GM18519 (cell line): ENCODE measurements around the gene MED8.

ENCODE experiments used
- ATAC-seq: cut with Tn5 transposase; IDR thresholded peaks from one replicate; pipeline ENCODE4 v1.9.1; 2021; ENCODE audit warnings: mild to moderate bottlenecking, moderate library complexity; ENCODE audit not compliant: unreplicated experiment, low FRiP score

The MED8 gene

DNA sequence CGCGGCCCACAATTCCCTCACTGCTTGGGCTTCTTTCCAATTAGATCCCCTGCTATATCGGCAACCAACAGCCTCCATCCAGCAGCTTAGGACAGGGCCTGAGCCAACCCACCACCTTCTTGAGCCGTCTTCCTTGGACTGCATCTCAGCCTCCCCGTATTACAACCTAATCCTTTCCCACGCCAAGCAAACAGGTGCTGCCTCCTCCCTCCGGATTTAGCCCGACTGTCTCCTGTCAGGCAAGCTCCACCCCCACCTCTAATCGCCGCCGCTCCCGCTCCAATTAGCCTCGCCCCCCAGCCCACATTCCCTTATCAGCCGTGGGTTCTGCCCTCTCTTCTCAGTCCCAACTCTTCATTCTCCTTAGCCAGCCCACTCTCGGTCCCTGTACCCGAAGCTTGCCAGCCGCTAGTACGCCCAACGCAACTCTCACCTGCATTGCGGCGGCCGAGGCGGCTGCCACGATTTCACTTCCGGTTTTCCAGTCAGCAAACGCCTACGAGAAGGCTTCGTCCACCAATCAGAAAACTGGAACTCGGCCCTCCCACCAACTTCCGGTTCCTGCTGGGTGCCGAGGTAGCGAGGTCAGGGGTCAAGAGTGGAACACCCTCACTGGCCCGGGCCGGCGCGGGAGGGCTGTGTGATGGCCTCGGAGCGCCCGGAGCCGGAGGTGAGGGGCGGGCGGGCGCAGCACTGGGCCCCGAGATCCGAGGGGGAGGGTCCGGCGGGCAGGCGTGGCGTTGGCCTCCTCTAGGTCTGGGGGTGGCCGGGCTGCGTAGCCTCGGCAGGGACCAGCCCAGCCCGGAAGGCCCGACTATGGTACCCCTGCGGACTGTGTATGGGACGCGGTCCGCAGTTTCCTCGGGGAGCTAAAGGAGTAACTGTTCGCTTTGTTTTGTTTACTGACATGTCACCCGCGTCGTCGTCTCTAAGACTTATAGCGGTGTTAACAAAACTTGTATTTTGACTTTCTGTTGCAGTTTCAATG is at the start of gene MED8, which contains the start of gene SZT2:
MED8 (minus strand) TSS at position 475 of the 988 bp plus-strand sequence; CDS start at position 439, 36 bp downstream.
SZT2 (plus strand) TSS at position 574 of the 988 bp plus-strand sequence; CDS start at position 644, 70 bp downstream.
- peak; percentile 67 for ATAC-seq

DNA sequence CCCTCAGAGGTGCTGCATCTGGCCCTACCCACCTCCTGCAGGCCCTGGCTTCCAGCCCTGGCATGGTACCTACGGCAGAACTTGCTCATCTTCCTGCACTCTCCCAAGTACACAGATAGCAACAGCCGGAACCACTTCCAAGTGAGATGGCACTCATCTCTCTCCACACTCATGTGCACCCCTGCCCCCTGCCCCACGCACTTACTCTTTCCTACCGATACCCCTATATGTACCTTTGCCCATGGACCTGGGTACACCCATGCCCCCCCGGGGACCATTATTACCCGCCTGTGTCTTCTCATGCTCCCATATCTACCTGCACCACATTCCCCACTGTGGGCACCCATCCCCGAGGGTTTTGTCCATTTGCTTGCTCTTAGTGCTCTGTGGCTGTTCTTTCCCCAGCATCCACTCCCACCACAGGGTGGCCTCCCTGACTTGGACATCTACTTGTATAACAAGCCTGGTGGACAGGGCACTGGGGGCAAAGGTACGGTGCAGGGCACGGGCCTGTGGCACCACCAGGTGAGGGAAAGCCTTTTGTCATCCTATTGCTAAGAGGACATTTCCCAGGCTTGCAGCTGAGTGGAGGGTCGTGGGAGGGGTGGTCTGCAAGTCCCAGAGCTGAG is 49.5 kb upstream of the MED8 start:
- ATAC-seq, result no peak

- no peak for ATAC-seq
Measured at GRCh38 chr1:43438576-43438952, 49.0 kb upstream of the MED8 start.

DNA sequence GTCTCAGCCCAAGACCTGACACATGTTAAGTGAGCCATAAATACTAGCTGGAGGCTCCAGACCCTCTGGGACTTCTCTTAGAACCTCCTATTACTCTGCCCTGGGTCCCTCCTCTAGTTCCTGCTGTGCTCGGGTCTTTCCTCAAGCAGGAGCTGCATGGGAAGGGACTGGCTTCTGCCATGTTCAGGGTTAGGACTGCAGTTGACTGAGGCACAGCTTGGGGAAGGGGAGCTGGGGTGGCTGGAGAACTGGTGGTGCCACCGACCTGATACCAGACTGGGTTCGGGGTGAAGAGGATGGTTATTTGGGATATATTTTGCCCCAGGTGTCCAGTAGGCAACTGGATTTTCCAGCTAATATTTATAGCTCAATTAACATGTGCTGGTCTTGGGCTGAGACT is 48.4 kb upstream of the MED8 start:
- no peak for ATAC-seq

DNA sequence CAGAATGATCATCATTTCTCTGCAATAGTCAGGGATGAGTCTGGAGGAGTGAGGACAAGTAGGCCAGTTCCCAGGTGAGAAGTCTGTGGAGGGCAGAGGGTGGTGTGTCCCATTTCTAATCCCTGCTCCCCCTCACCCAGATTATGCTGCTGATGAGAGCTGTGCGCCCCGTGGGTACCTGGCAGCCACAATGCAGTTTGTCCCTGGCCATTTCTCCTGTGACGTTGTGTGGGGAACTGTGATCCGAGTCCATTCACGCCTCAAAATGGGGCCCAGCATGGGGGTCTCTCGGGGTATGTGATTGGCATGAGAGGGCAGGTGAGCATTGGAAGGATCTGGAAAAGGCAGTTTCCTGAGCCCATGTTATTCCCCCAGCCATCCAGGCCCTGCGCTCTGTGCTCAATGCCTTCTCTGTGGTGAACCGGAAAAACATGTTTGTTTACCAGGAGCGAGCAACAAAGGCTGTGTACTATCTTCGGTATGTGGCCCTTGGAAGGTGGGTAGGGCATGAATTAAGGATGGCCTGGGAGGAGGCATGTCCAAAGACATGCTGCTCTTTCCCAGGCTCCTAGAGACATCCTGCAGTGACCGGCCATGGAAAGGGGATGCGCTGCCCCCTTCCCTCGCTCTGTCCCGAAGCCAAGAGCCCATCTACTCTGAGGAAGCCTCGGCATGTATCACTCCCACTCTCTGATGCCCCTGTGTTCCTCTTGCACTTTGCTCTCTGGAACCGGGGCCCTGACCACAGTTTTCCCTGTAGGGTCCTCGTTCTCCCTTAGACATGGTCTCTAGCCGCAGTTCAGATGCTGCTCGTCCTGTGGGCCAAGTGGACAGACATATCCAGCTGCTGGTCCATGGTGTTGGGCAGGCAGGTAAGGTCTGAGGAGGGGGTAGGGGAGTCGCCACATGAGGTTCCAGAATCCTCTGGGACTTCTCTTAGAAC is 47.7 kb upstream of the MED8 start:
- ATAC-seq, result no peak

DNA sequence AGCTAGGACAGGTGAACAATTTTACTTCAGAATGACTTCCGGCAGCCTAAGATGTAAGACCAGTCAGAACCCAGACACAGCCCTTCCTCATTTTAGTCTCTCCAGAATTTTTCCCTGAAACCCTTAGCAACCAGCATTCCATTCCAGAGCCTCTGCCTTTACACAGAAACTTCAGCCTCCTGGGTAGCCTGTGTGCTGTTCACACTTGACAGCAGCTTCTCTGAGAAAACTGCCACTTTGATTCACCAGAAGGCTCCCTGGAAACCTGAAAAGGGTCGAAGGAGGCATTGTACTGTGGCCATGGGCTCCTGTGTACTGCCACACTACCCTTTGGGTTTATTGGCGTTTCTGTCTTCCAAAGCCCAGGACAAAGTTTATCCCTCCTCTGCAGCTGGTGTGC is 46.8 kb upstream of the MED8 start:
- no peak for ATAC-seq

- ATAC-seq, result no peak
Measured at GRCh38 chr1:43435146-43436145, 45.8 kb upstream of the MED8 start.

DNA sequence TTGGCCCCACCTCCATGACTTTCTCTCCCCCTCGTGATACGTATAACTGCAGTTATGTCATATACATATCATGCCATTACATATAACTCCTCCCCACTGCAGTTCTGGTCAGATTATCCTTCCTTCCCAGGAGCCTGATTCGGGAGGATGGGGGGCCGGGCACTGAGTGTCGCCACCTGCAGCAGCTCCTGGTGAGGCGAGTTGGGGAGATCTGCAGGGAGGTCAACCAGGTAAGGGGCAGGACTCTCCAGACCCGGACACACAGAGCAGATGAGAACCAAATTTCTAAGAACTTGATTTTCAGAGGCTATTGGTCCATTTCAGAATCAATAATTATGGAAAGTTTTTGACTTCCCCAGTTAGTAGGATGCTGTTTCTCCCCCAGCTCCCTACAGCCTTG is 44.7 kb upstream of the MED8 start:
- no peak for ATAC-seq

GRCh38 chr1:43432907-43433306 is 43.3 kb upstream of the MED8 start:
- ATAC-seq, result no peak

GRCh38 chr1:43432171-43432860 is 42.7 kb upstream of the MED8 start:
- ATAC-seq, result no peak

DNA sequence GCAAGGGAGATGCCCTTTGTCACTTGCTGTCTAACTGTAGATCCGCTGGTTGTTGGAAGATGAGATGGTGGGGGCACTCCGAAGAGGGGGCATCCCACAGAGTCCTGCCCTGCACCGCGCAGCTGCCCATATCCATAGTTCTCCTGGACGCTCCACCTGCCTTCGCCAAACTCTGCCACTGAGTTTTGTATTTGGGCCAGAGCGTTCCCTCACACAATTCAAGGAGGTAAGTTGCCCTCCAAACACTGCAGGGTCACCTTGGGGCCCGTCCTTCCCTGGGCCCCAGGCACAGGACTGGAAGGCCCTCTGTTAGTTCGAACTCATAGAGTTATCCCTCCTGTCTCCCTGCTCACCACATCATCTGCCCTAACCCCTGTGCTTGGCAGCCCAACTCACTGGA is 42.1 kb upstream of the MED8 start:
- no peak for ATAC-seq

- ATAC-seq, result no peak
Measured at GRCh38 chr1:43430831-43431230, 41.2 kb upstream of the MED8 start.

- ATAC-seq, result no peak
Measured at GRCh38 chr1:43427941-43428340, 38.3 kb upstream of the MED8 start.

DNA sequence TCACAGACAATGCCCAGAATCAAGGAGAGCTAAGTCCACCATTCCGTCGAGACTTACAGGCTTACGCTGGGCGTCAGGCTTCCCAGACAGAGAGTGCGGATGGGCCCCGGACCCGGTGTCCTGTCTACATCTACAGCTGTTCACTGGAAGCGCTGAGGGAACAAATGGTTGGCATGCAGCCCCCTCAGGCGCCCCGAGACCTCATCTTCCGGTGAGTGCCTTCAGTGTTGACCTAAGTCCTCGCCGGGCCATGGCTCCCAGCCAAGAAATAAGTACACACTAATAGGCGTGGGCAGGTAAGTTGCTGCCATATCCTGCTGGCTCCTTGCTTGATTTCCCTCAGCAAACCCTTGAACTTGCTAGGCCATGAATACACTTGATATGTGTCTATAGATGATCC is 37.9 kb upstream of the MED8 start:
- no peak for ATAC-seq

- ATAC-seq, result no peak
Measured at GRCh38 chr1:43426221-43426620, 36.6 kb upstream of the MED8 start.

DNA sequence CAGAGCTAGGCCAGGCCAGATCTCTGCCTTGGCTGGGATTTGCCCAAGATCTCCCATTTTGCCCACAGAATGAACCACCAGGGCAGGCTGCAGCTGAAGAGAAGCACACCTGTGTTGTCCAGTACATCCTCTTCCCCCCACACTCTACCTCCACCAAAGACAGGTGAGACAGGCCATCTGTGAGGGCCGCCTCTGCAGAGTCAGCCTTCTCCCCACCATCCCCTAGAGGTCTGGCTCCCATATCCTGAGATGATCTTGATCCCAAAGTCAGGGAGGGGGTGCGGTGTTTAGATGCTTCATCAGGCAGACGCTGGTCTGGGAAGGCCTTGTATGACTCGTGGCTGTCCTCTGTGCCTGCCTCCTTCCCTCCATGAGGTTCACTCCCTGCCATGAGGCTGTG is 35.4 kb upstream of the MED8 start:
- no peak for ATAC-seq

DNA sequence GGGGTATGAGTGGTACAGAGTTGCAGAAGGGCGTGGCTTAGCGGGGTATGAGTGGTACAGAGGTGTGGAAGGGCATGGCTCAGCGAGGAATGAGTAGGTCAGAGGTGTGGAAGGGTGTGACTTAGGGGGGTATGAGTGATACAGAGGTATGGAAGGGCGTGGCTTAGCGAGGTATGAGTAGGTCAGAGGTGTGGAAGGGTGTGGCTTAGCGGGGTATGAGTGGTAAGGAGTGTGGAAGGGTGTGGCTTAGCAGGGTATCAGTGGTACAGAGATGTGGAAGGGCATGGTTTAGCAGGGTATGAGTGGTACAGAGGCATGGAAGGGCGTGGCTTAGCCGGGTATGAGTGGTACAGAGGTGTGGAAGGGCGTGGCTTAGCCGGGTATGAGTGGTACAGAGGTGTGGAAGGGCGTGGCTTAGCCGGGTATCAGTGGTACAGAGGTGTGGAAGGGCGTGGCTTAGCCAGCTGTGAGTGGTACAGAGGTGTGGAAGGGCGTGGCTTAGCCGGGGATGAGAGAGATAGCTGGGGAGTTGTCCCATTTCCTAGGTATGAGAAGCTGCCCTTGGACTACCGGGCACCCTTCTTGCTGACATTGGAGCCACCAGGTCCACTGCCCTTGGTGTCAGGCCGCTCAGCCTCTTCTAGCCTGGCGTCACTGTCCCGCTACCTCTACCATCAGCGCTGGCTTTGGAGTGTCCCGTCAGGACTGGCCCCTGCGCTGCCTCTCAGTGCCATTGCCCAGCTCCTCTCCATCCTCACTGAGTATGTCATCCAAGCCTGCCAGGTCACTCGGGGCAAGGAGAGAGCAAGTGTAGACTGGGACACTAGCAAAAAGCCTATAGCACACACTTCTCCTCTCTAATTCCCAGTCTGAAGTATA is 34.3 kb upstream of the MED8 start:
- ATAC-seq, result no peak
